Activated CD4-positive, alpha-beta T cell treated with anti-CD3 and anti-CD28 coated beads, Interleukin-2, Interleukin-4, amounts not matched to agents 100 ng/mL and 50 ng/mL, durations not matched to agents 16 hours and 8 hours (primary cell): ENCODE results near the gene AUH.

ENCODE experiments used
- DNase-seq: peaks from one replicate; pipeline ENCODE4 v3.0.0-alpha.2; 2020; ENCODE audit warnings: low spot score

Gene AUH

DNA sequence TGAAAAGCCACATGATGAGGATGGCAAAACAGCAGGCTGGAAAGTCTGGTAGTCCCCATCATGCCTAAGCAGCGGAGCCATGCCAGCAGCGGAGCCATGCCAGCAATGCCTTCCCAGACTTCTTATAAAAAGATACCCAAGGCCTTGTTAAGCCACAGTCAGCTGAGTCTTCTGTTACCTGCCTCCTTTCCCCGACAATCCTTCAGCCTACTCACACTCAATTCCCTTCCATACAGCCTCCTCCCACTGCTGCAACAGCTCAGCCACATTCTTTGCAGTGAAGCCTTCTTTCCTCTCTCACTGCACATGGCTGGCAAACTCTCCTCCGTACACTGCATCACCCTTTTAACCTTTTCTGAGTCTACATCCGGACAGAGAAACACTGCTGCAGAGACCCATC is 114.9 kb downstream of the AUH start:
- DNase-seq = no peak

DNA sequence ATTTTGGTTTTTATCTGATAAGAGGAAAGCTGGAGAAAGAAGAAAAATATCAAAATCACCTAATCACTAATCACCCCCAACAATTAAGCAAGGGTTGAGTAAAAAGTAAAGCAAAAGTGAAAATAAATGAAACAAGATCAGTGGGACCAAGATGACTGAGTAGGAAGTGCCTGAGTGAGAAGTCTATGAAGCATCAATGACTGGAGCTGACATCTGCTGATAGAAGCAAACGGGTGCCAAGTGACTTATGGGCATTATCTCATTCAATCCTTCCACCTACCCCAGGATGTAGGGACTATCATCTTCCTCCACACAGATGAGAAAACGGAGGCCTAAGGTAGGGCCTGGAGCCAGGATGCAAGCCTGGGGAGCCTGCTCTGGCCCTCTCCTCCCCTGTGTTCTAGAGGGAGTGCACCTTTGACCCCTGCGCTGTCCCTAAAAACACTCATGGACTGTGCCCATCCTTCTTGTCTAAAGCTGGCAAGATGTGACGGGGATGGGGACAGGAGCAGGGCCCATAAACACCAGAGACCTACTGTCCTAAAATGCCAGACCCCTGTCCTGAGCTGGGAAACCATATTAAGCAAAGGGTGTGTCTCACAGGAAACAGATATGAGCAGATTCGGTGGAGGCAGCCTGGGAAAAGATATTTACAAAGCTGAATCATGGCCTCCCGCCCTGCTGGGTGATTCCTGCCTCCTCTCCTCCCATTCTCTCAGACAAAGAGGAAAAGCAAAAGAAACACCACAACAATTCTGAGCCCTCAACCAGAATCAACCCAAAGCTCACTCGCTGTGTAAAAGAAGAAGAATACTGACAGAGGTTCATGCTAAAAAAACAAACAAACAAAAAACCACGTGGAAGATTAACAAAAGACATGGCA is 116.0 kb downstream of the AUH start:
- peak; percentile 63 for DNase-seq

DNA sequence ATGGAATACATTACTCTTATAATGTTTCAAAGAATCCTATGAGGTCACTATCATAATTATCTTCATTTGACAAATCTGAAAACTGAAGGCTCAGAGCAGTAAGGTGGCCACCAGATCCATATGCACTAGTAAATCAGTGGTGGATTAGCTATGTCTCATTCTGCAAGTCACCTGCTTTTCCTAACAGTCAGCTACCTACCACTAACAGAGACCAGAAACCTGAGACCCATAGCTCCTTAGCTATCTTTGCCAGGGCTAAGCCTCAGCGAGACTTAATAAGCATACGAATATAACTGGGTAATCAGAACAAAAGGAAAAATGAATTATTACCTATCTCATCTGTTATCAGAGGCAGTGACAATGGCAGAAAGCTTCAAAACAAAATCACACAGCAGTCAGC is 118.7 kb downstream of the AUH start:
- DNase-seq = no peak

- DNase-seq = no peak
Measured at GRCh38 chr9:91241909-91242308, 119.8 kb downstream of the AUH start.

DNA sequence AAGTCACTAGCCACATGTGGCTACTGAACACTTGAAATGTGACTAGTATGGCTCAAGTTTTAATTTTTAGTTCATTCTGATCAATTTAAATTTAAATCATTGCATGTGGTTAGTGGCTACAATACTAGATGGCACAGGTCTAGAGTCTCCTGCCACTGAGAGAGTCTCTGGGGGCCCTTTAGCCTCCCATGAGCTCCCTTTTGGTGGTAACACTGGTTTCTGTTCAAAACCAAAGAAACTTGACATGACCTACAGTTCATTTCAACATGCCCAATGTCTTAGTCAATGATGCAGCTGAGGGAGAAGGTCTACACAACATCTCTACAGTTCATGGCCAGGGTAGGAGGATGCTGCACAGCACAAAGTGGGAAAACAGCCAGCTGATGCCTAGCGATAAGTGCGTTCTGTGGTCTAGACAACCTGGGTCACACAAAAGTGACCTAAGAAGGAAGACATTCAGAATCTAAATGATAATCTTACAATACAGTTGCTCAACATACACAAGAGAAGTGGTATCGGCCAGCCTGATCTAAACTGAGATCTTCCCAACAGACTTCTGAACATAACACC is 121.0 kb downstream of the AUH start:
- DNase-seq = no peak

- no peak for DNase-seq
Measured at GRCh38 chr9:91239367-91240111, 122.2 kb downstream of the AUH start.

- no peak for DNase-seq
Measured at GRCh38 chr9:91234523-91234922, 127.2 kb downstream of the AUH start.

GRCh38 chr9:91231619-91232018 is 130.1 kb downstream of the AUH start:
- no peak for DNase-seq

DNA sequence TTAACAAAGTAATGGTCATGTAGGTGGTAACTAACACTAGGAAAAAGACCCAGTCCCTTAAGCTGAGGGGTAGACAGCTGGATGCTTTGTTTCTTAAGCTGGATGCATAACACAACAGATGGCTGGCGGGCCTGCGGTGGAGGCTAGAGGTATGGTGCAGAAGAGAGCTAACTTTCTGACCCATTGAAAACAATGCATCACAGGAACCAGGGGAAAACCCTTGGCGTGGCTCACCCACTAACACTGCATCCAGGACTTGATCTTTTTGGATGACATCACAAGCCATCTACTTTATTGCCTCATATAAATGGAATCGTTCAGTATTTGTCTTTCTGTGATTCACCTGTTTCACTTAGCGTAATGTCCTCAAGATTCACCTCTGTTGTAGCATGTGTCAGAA is 138.7 kb downstream of the AUH start:
- no peak for DNase-seq

DNA sequence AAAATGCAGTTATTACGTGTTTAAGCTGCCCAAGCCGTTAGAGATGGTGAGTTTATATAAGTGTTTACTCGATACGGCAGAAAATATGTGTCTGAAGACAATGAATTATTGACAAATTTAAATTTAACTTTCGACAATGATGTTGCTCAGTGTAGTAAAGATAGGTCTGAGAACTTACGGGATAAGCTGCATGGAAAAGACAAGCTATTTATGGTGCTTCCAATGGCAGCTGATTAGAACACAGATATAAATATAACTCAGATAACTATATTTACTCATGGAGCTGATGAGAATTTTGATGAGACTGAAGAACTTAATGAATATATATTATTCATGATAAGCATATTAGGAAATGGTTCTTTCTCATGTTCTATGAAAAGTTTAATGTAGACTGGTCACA is 139.3 kb downstream of the AUH start:
- DNase-seq = no peak

GRCh38 chr9:91221332-91221731 is 140.4 kb downstream of the AUH start:
- DNase-seq = no peak

- no peak for DNase-seq
Measured at GRCh38 chr9:91220491-91221135, 141.1 kb downstream of the AUH start.

- peak; percentile 14 for DNase-seq
Measured at GRCh38 chr9:91220021-91220420, 141.7 kb downstream of the AUH start.

GRCh38 chr9:91219557-91219956 is 142.2 kb downstream of the AUH start:
- no peak for DNase-seq

GRCh38 chr9:91217388-91217787 is 144.3 kb downstream of the AUH start:
- no peak for DNase-seq

DNA sequence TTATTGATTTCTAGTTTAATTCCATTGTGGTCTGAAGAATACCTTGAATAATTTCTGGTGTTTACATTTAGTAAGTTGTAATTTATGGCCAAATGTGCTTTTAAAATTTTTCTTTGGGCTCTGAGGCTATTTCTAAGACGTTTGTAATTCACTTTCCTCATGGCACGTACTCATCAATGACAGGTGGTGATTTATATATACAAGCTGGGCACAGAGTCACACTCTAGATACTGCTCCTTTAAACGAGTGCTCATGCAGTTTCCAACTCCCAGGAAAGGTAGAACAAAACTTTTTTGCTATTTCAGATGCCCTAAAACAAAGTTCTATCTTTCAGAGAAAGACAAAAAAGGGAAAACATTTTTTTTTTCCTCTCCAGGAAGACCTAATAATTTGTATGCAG is 146.9 kb downstream of the AUH start:
- no peak for DNase-seq

DNA sequence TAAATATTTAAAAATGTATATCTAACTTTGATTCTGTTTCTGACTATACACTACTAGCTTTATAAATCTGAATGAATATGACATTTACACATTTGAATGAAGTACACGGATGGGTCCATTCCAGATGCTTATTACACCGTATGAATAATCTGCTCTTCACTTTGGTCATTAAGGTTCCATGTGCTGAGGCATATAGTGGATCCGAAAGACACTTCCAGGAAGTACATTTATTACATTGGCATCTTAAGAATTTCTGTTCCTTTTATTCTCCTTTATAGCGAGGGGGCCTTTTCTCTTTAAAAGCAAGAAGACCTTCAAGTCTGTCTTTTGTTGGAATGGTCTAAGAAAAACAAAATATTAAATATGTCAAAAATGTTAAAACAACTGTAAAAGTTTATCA is 147.6 kb downstream of the AUH start:
- DNase-seq = no peak

- DNase-seq = no peak
Measured at GRCh38 chr9:91212596-91213243, 149.0 kb downstream of the AUH start.

GRCh38 chr9:91211919-91212318 is 149.8 kb downstream of the AUH start:
- peak; percentile 51 for DNase-seq

- DNase-seq = no peak
Measured at GRCh38 chr9:91211414-91211813, 150.3 kb downstream of the AUH start.

DNA sequence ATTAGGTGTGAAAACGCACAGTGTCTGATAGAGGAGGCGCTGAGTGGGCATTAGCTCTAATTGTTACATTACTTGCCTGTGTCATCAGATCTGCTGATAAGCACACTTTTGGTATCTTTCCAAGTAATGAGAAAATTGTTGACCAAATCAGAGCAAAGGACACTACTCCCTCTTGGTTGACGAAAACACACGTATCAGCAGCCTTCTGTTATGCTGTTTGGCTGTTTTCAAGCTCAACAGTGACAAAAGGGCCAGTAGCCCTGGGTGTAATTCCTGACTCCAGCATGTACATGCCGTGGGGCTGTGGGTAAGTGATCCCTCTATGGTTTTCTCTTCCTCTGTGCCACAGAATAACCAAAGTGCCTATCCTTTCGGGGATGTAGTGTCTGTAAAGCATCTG is 151.4 kb downstream of the AUH start:
- DNase-seq = no peak

- no peak for DNase-seq
Measured at GRCh38 chr9:91208837-91209236, 152.9 kb downstream of the AUH start.
